BJ (cell line): ENCODE results near the gene LRRC10B. TPM values are rescaled to one million over a fixed set of nuclear protein-coding genes. Genes with fewer than 3 reads are reported as not detected.
A peak's percentile ranks its signal among the peaks of the same experiment; 100 is the strongest.

ENCODE experiments used
- CTCF ChIA-PET: fragments of 350-600 bp; formaldehyde crosslinking; extraction: SDS; loops from one replicate; lab custom pipeline; 2021; ENCODE audit warnings: antibody characterized with exemption, inconsistent platforms; lab: Yijun Ruan, JAX
- POLR2A ChIA-PET: fragments of 300-600 bp; sonication (Branson Sonifier 250); formaldehyde crosslinking; extraction: SDS; loops from one replicate; lab custom pipeline; 2021; ENCODE audit warnings: antibody characterized with exemption; lab: Charles Lee
- DNase-seq: peaks from one replicate; pipeline ENCODE4 v3.0.0-alpha.2; 2011; ENCODE audit warnings: low read depth
- H3K27me3 ChIP-seq: 2 replicates; pipeline ENCODE4 v1.6.0; 2011; ENCODE audit warnings: low read length; ENCODE audit not compliant: control insufficient read depth, insufficient read depth
- H3K36me3 ChIP-seq: 2 replicates; pipeline ENCODE4 v1.5.1; 2011; ENCODE audit warnings: low read length; ENCODE audit not compliant: control insufficient read depth, insufficient read depth
- H3K4me3 ChIP-seq: 2 replicates; pipeline ENCODE4 v1.5.1; 2011; ENCODE audit warnings: low read depth, mild to moderate bottlenecking, control low read depth, low read length
- polyA plus RNA-seq: library from polyadenylated mRNA; depleted of rRNA; stranded (reverse); fragments of >200 nt; gene quantifications from 2 replicates; pipeline ENCODE4 v1.2.3, GENCODE V29; 2011
- TF ChIP-seq, protein P1 (sequence below): IDR thresholded peaks from 2 replicates; pipeline ENCODE4 v1.5.1; 2011; ENCODE audit warnings: low read depth, mild to moderate bottlenecking, control low read depth, inconsistent platforms, low read length, moderate library complexity; ENCODE audit not compliant: insufficient read depth

The LRRC10B gene
- polyA plus RNA-seq, 1 experiment: 0.02 TPM

DNA sequence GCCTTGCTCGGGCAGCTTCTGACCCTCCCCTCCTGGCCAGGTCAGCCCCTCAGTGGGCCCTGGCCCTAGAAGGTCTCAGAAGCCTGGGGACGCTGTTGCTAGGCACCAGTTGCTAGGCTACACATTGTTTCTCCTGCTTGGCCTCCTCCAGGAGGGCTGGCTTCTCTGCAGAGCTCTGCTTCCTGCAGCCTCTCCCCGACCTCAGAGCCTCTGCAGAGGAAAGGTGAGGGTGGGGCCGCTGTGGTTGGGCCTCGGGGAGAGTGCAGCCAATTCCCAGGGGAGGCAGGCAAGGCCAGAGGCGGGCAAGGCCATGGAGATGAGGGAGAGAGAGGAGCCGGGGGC, 27.6 kb upstream of the LRRC10B start:
- TF ChIP-seq, protein P1, sequence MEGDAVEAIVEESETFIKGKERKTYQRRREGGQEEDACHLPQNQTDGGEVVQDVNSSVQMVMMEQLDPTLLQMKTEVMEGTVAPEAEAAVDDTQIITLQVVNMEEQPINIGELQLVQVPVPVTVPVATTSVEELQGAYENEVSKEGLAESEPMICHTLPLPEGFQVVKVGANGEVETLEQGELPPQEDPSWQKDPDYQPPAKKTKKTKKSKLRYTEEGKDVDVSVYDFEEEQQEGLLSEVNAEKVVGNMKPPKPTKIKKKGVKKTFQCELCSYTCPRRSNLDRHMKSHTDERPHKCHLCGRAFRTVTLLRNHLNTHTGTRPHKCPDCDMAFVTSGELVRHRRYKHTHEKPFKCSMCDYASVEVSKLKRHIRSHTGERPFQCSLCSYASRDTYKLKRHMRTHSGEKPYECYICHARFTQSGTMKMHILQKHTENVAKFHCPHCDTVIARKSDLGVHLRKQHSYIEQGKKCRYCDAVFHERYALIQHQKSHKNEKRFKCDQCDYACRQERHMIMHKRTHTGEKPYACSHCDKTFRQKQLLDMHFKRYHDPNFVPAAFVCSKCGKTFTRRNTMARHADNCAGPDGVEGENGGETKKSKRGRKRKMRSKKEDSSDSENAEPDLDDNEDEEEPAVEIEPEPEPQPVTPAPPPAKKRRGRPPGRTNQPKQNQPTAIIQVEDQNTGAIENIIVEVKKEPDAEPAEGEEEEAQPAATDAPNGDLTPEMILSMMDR: no peak
- no peak for DNase-seq

DNA sequence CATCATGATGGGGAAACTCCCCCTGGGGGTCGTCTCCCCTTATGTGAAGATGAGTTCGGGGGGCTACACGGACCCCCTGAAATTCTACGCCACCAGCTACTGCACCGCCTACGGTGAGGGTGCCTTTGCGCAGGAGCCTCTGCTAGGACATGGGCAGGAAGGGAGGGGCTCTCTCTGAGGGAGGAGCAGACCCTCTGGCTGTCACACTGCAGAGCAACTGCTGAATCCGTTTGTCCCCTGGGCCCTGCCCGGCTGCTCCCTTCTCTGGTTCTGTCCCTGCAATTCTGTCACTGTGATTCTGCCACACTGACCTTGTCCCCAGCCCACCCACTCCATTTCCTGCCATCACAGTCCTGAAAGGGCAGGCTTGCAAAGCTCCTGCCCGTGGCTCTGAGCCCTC, 26.7 kb upstream of the LRRC10B start:
- DNase-seq: no peak
- Histone ChIP-seq H3K27me3 (peaks cover 3% of the 10 kb centered on the region), H3K4me3 (no peak overlapping the region), H3K36me3 (no peaks in the 10 kb centered on the region)
- POLR2A ChIA-PET: no interaction called here
- TF ChIP-seq, protein P1: no peak
- CTCF ChIA-PET: interaction anchor here (0.9 to 3.4 kb wide), 17 partner anchors 11 to 158 kb away, joined by 3 to 32 read pairs (median 3); partner anchors contain the start of gene LRRC10B

More for the DNA sequence above, 27.6 kb upstream of the LRRC10B start:
- Histone ChIP-seq H3K27me3 (peaks cover 2% of the 10 kb centered on the region), H3K36me3 (no peaks in the 10 kb centered on the region), H3K4me3 (no peak overlapping the region)
- ChIA-PET CTCF (interaction anchor here (1.0 to 6.2 kb wide), 6 partner anchors 12 to 158 kb away, joined by 3 to 42 read pairs (median 7); no protein-coding TSS in a partner anchor), POLR2A (no interaction called here)

DNA sequence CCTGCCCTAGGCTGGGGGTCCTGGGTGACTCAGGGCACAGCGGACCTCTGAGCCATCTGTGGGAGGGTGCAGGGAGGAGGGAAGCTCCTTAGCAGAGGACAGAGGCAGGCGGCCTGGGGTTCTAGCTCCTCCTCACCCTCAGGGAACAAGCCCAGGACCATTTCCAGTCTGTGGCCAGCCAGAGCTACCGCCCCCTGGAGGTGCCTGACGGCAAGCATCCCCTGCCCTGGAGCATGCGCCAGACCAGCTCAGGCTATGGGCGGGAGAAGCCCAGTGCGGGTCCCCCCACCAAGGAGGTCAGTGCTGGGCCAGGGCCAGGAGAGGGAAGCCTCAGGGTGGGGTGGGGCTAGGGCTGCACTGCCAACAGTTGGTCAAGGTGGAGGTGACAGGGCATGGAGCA, 26.0 kb upstream of the LRRC10B start:
- H3K27me3 ChIP-seq: peaks cover 6% of the 10 kb centered on the region
- ChIA-PET CTCF (interaction anchor here (0.9 to 3.4 kb wide), 17 partner anchors 12 to 157 kb away, joined by 3 to 32 read pairs (median 3); partner anchors contain the start of gene LRRC10B), POLR2A (no interaction called here)
- no peaks in the 10 kb centered on the region for H3K36me3 ChIP-seq
- H3K4me3 ChIP-seq: no peak overlapping the region
- TF ChIP-seq, protein P1: peak; percentile 72
- DNase-seq: no peak

DNA sequence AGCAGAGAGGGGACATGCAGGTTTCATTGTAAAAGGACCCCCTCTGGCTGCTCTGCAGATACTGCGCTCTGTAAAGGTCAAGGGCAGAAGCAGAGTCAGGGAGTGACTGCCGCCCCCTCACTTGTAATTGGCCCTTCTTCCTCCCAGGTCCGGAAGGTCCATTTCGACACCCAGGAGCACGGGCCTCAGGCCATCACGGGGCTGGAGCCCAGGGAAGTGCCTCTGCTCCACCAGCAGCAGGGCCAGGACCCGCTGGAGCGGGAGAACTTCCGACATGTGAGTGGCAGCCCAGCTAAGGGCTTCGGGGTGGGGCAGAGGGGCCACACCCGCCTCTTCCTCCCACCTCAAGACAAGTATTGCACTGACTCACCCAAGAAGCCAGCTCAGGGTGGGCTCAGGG, 24.0 kb upstream of the LRRC10B start:
- CTCF ChIA-PET: interaction anchor here (0.8 to 1.5 kb wide), 4 partner anchors 8 to 144 kb away, joined by 4 to 5 read pairs (median 4); no protein-coding TSS in a partner anchor
- TF ChIP-seq, protein P1: no peak
- POLR2A ChIA-PET: interaction anchor here (0.6 kb wide), 1 partner anchor 17 kb away, joined by 3 read pairs; no protein-coding TSS in a partner anchor

DNA sequence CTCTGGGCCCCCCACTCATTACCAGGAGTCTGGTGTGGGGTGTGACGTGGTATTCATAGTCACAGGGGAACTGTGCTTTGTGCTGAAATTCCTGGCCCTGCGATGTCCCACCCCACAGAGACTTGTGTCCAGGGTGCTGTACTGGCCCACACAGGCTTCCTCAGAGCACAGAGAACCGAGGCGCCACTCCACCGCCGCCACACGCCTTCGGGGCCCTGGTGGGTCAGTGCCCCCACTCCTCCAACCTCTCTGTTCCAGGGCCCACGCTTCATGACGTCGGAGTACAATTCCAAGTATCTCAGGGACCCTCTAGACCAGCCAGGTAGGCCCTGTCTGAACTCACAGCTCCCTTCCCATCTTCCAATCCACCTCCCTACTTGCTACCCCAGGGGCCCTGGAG, 23.5 kb upstream of the LRRC10B start:
- H3K4me3 ChIP-seq: no peak overlapping the region
- CTCF ChIA-PET: interaction anchor here (1.2 kb wide), 1 partner anchor 8 kb away, joined by 5 read pairs; no protein-coding TSS in a partner anchor
- H3K36me3 ChIP-seq: no peaks in the 10 kb centered on the region
- TF ChIP-seq, protein P1: no peak
- peaks cover 6% of the 10 kb centered on the region for H3K27me3 ChIP-seq
- POLR2A ChIA-PET: no interaction called here
- DNase-seq: no peak

More for the DNA sequence above, 24.0 kb upstream of the LRRC10B start:
- no peaks in the 10 kb centered on the region for H3K36me3 ChIP-seq
- peaks cover 6% of the 10 kb centered on the region for H3K27me3 ChIP-seq
- no peak overlapping the region for H3K4me3 ChIP-seq
- no peak for DNase-seq
